H1 (cell line): Measurements from ENCODE around the gene PRELID2. TPM values are rescaled to one million over a fixed set of nuclear protein-coding genes. Genes with fewer than 3 reads are reported as not detected.

Source experiments
- CTCF ChIA-PET: fragments of 300-600 bp; sonication (Branson Sonifier 250); formaldehyde crosslinking; loops from one replicate; lab custom pipeline; 2021; ENCODE audit not compliant: partially characterized antibody; lab: Charles Lee
- POLR2A ChIA-PET: fragments of 300-600 bp; sonication (Branson Sonifier 250); formaldehyde crosslinking; loops from one replicate; lab custom pipeline; 2021; ENCODE audit warnings: inconsistent platforms; ENCODE audit not compliant: partially characterized antibody; lab: Charles Lee
- DNase-seq, 2 experiments: peaks; one replicate each; pipeline versions ENCODE4 v3.0.0 to v3.0.0-alpha.2; 2010 to 2022; ENCODE audit warnings: low spot score in 2 of 2, low read depth in 1 of 2, mixed read lengths in 1 of 2
- FAIRE-seq: peaks from 2 replicates; lab custom pipeline; 2011; peaks lifted over from hg19 to GRCh38; lab: Jason Lieb, UNC
- H2AFZ ChIP-seq: 2 replicates; pipeline ENCODE4 v1.8.1; 2012; ENCODE audit warnings: low read length, inconsistent platforms
- H2AK5ac ChIP-seq: 2 replicates; pipeline ENCODE4 v1.6.1; 2013; ENCODE audit warnings: low read depth, low read length
- H2BK120ac ChIP-seq: replicated peaks from 2 replicates; pipeline ENCODE3; 2013; ENCODE audit warnings: low read depth, low read length, inconsistent platforms
- H2BK12ac ChIP-seq: 2 replicates; pipeline ENCODE4 v1.6.1; 2013; ENCODE audit warnings: low read depth, low read length
- H2BK15ac ChIP-seq: 2 replicates; pipeline ENCODE4 v1.6.1; 2013; ENCODE audit warnings: low read length
- H2BK20ac ChIP-seq: 2 replicates; pipeline ENCODE4 v1.6.1; 2013; ENCODE audit warnings: low read length
- H2BK5ac ChIP-seq: 2 replicates; pipeline ENCODE4 v1.6.1; 2013; ENCODE audit warnings: low read depth, low read length
- H3K14ac ChIP-seq: 2 replicates; pipeline ENCODE4 v1.6.1; 2013; ENCODE audit warnings: inconsistent platforms; ENCODE audit not compliant: insufficient read length
- H3K18ac ChIP-seq: 2 replicates; pipeline ENCODE4 v1.6.1; 2013; ENCODE audit warnings: low read length; ENCODE audit errors: extremely low read depth
- H3K23ac ChIP-seq: 2 replicates; pipeline ENCODE4 v1.6.1; 2013; ENCODE audit warnings: inconsistent platforms; ENCODE audit not compliant: insufficient read length
- H3K23me2 ChIP-seq: 2 replicates; pipeline ENCODE4 v1.6.1; 2013; ENCODE audit warnings: low read depth, low read length
- H3K27ac ChIP-seq: 2 replicates; pipeline ENCODE4 v1.6.1; 2011; ENCODE audit warnings: low read depth, low read length, inconsistent platforms
- H3K27me3 ChIP-seq, 4 experiments: replicated peaks in 1 of 4; 1 replicate in 1 of 4; 2 replicates in 3 of 4; pipeline versions ENCODE4 v1.6.1 to v1.8.1; 2011 to 2013; ENCODE audit warnings: low read length in 3 of 4, mild to moderate bottlenecking in 3 of 4, inconsistent platforms in 2 of 4, mixed read lengths in 2 of 4, moderate library complexity in 1 of 4; ENCODE audit not compliant: control insufficient read depth in 3 of 4, insufficient read depth in 3 of 4; ENCODE audit errors: extremely low read depth in 1 of 4
- H3K36me3 ChIP-seq, 4 experiments: 2 replicates each; pipeline versions ENCODE4 v1.6.1 to v1.8.1; 2011 to 2013; ENCODE audit warnings: mild to moderate bottlenecking in 4 of 4, low read length in 3 of 4, moderate library complexity in 2 of 4, control low read depth in 1 of 4, inconsistent platforms in 1 of 4; ENCODE audit not compliant: insufficient read depth in 4 of 4, control insufficient read depth in 2 of 4
- H3K4ac ChIP-seq: replicated peaks from 2 replicates; pipeline ENCODE3; 2013; ENCODE audit warnings: low read length, low read depth, mixed read lengths, inconsistent platforms; ENCODE audit not compliant: insufficient read length
- H3K4me1 ChIP-seq, 4 experiments: replicated peaks in 1 of 4; 1 replicate in 1 of 4; 2 replicates in 3 of 4; pipeline versions ENCODE4 v1.6.1 to v1.8.1; 2011 to 2013; ENCODE audit warnings: low read length in 3 of 4, inconsistent platforms in 2 of 4, mixed read lengths in 1 of 4; ENCODE audit not compliant: insufficient read depth in 4 of 4, control insufficient read depth in 3 of 4
- H3K4me2 ChIP-seq, 2 experiments: 2 replicates each; pipeline versions ENCODE4 v1.6.1 to v1.8.1; 2011 to 2013; ENCODE audit warnings: low read depth in 2 of 2, low read length in 2 of 2, control low read depth in 1 of 2, inconsistent platforms in 1 of 2, mild to moderate bottlenecking in 1 of 2; ENCODE audit not compliant: insufficient read depth in 1 of 2
- H3K4me3 ChIP-seq, 4 experiments: fragments of 200-600, 300-600 bp in 1 of 4; sonication (generic), shearing (Covaris generic), sonication (Bioruptor Twin) in 1 of 4; 2 replicates each; pipeline versions ENCODE4 v1.5.1 to v1.8.1; 2011 to 2016; ENCODE audit warnings: low read length in 4 of 4, low read depth in 3 of 4, control low read depth in 2 of 4, inconsistent platforms in 2 of 4, mild to moderate bottlenecking in 2 of 4, mixed read lengths in 1 of 4, moderate library complexity in 1 of 4; ENCODE audit not compliant: insufficient read depth in 2 of 4; ENCODE audit errors: extremely low read depth in 1 of 4
- H3K56ac ChIP-seq: replicated peaks from 2 replicates; pipeline ENCODE3; 2013; ENCODE audit warnings: low read depth, mild to moderate bottlenecking, mixed read lengths, low read length, inconsistent platforms; ENCODE audit not compliant: insufficient read length
- H3K79me1 ChIP-seq: 2 replicates; pipeline ENCODE4 v1.6.1; 2013; ENCODE audit warnings: low read depth, low read length, control low read depth
- H3K79me2 ChIP-seq, 2 experiments: 2 replicates each; pipeline versions ENCODE4 v1.6.1 to v1.8.1; 2012 to 2013; ENCODE audit warnings: low read length in 2 of 2, mild to moderate bottlenecking in 2 of 2, inconsistent platforms in 1 of 2; ENCODE audit not compliant: insufficient read depth in 2 of 2, control insufficient read depth in 1 of 2
- H3K9ac ChIP-seq, 4 experiments: replicated peaks in 1 of 4; 1 replicate in 1 of 4; 2 replicates in 3 of 4; pipeline versions ENCODE4 v1.6.1 to v1.8.1; 2011 to 2013; ENCODE audit warnings: low read depth in 3 of 4, low read length in 3 of 4, control low read depth in 2 of 4, mild to moderate bottlenecking in 2 of 4, moderate library complexity in 2 of 4, inconsistent platforms in 1 of 4; ENCODE audit errors: extremely low read depth in 1 of 4
- H3K9me3 ChIP-seq, 2 experiments: 2 replicates each; pipeline versions ENCODE4 v1.6.1 to v1.8.1; 2012 to 2013; ENCODE audit warnings: mild to moderate bottlenecking in 2 of 2, moderate library complexity in 2 of 2, control low read depth in 1 of 2, inconsistent platforms in 1 of 2, low read depth in 1 of 2, low read length in 1 of 2, mixed read lengths in 1 of 2; ENCODE audit not compliant: insufficient read depth in 2 of 2
- H4K20me1 ChIP-seq, 2 experiments: replicated peaks in 1 of 2; 2 replicates each; pipeline versions ENCODE3 to v1.8.1; 2011 to 2013; ENCODE audit warnings: inconsistent platforms in 2 of 2, low read length in 2 of 2, mild to moderate bottlenecking in 1 of 2; ENCODE audit not compliant: insufficient read depth in 2 of 2, control insufficient read depth in 1 of 2
- H4K5ac ChIP-seq: 2 replicates; pipeline ENCODE4 v1.6.1; 2013; ENCODE audit warnings: low read length, low read depth, mixed read lengths, inconsistent platforms; ENCODE audit not compliant: insufficient read length
- H4K8ac ChIP-seq: 2 replicates; pipeline ENCODE4 v1.8.0; 2013; ENCODE audit warnings: mild to moderate bottlenecking, moderate library complexity, low read length, inconsistent platforms; ENCODE audit not compliant: insufficient read depth; ENCODE audit errors: extremely low read depth
- H4K91ac ChIP-seq: replicated peaks from 2 replicates; pipeline ENCODE3; 2013; ENCODE audit warnings: low read length, mixed read lengths, inconsistent platforms; ENCODE audit not compliant: insufficient read length
- ATF3 ChIP-seq: IDR thresholded peaks from 2 replicates; pipeline ENCODE4 v1.6.1; 2011; ENCODE audit warnings: low read depth, mild to moderate bottlenecking, low read length; ENCODE audit not compliant: insufficient read depth
- CBX8 ChIP-seq: fragments of 300-800, 300-1000 bp; sonication (generic); IDR thresholded peaks from 2 replicates; pipeline ENCODE4 v1.7.1; 2016; ENCODE audit warnings: low read depth, low read length, borderline replicate concordance
- EP300 ChIP-seq, 2 experiments: IDR thresholded peaks; 1 replicate in 1 of 2; 2 replicates in 1 of 2; pipeline ENCODE4 v1.6.1; 2011 to 2012; ENCODE audit warnings: low read depth in 2 of 2, low read length in 2 of 2, mild to moderate bottlenecking in 2 of 2, borderline replicate concordance in 1 of 2, inconsistent platforms in 1 of 2, moderate library complexity in 1 of 2
- EZH2 ChIP-seq: fragments of 200-600 bp; sonication (generic); IDR thresholded peaks from 2 replicates; pipeline ENCODE4 v1.7.1; 2012; ENCODE audit warnings: low read depth, mild to moderate bottlenecking, moderate library complexity, low read length, inconsistent platforms; ENCODE audit not compliant: severe bottlenecking
- FOSL1 ChIP-seq: IDR thresholded peaks from 2 replicates; pipeline ENCODE4 v1.6.1; 2011; ENCODE audit warnings: mild to moderate bottlenecking, low read depth, low read length, moderate library complexity; ENCODE audit not compliant: insufficient read depth
- MAX ChIP-seq: IDR thresholded peaks from 2 replicates; pipeline ENCODE4 v1.6.1; 2012; ENCODE audit warnings: inconsistent platforms
- RAD21 ChIP-seq, 2 experiments: IDR thresholded peaks in 1 of 2; conservative IDR thresholded peaks in 1 of 2; 2 replicates each; pipeline ENCODE4 v1.6.1; 2011; ENCODE audit warnings: low read depth in 2 of 2, low read length in 2 of 2, improper control_type of control experiment in 1 of 2, inconsistent platforms in 1 of 2, mild to moderate bottlenecking in 1 of 2, moderate library complexity in 1 of 2
- SIX5 ChIP-seq: IDR thresholded peaks from 2 replicates; pipeline ENCODE4 v1.6.1; 2011; ENCODE audit warnings: mild to moderate bottlenecking, low read depth, low read length
- USF2 ChIP-seq: IDR thresholded peaks from 2 replicates; pipeline ENCODE4 v1.6.1; 2011; ENCODE audit warnings: low read length, improper control_type of control experiment
- WGBS, 2 experiments: shearing (Covaris generic) in 1 of 2; methylation state at CpG; one replicate each; pipeline versions ENCODE4 v1.1.6 to v1.1.7; 2013 to 2015; ENCODE audit warnings: low lambda C conversion rate in 2 of 2, mixed read lengths in 2 of 2, inconsistent platforms in 1 of 2, low coverage in 1 of 2, missing lambda C conversion rate in 1 of 2; ENCODE audit not compliant: insufficient replicate concordance in 2 of 2, insufficient coverage in 1 of 2, insufficient read length in 1 of 2; ENCODE audit errors: extremely low coverage in 1 of 2, missing lambda C conversion rate in 1 of 2; 5-methylcytosine and 5-hydroxymethylcytosine counted together
- polyA plus RNA-seq, 7 experiments: library from polyadenylated mRNA; depleted of rRNA in 3 of 7; stranded (reverse) in 5 of 7; unstranded in 2 of 7; fragments of >200 nt in 5 of 7; fragments of 200-250 nt in 2 of 7; gene quantifications; 1 replicate in 5 of 7; 2 replicates in 1 of 7; 4 replicates in 1 of 7; pipeline versions ENCODE4 v1.2.1 to v1.2.3, GENCODE V29; 2011 to 2013; ENCODE audit warnings: missing spikeins in 2 of 7, mixed read lengths in 2 of 7
- total RNA-seq: library from RNA; stranded (reverse); fragmentation: NEBNext Ultra II Directional; extraction: Animal tissue kit (Norgen Biotek cat#: 25700); gene quantifications from 2 replicates; pipeline ENCODE4 v1.2.1, GENCODE V29; 2021

The PRELID2 gene
- total and polyA plus RNA-seq, 2 of the 8 experiments (the other 6 are each of a cell fraction or from before 2014, with no cell fraction given) = 2.2 to 7.8 TPM

- no peak for DNase-seq
- CTCF ChIA-PET = interaction anchor here (0.6 to 1.5 kb wide), 4 partner anchors 17 to 304 kb away, joined by 3 to 4 read pairs (median 3); no protein-coding TSS in a partner anchor
Observed at GRCh38 chr5:145777445-145778063, 57.6 kb downstream of the PRELID2 start.

More at GRCh38 chr5:145777445-145778063, 57.6 kb downstream of the PRELID2 start:
- no peak overlapping the region for H2BK5ac ChIP-seq
- H3K18ac ChIP-seq = no peak overlapping the region
- H3K4me3 ChIP-seq = no peak overlapping the region
- H3K27me3 ChIP-seq = no peaks in the 10 kb centered on the region
- H2AK5ac ChIP-seq = no peak overlapping the region
- H3K14ac ChIP-seq = no peak overlapping the region
- H3K79me2 ChIP-seq = no peaks in the 10 kb centered on the region
- H4K91ac ChIP-seq = no peak overlapping the region
- POLR2A ChIA-PET = interaction anchor here (1.4 kb wide), 1 partner anchor 9 kb away, joined by 4 read pairs; no protein-coding TSS in a partner anchor
- no peak overlapping the region for H2BK120ac ChIP-seq
- no peaks in the 10 kb centered on the region for H3K23me2 ChIP-seq
- H3K9me3 ChIP-seq = peaks cover 4 to 9% of the 10 kb centered on the region in 2 experiments; a peak in 1 of 4 replicates
- WGBS, 2 experiments = 92% methylated on average over 11 of the region's 11 CpGs; no CpG with 5 or more reads in 1 of the 2 experiments
- no peaks in the 10 kb centered on the region for H3K79me1 ChIP-seq
- no peak for FAIRE-seq
- TF ChIP-seq ATF3 = no peak
- no peak for TF ChIP-seq FOSL1
- no peak for TF ChIP-seq MAX
- TF ChIP-seq USF2 = no peak
- TF ChIP-seq EP300 (IDR thresholded peaks at IDR 0.05; ENCODE audit: borderline replicate concordance in 1 of 2, low read depth in 2 of 2, low read length in 2 of 2) = no peak
- TF ChIP-seq EZH2 = no peak
- TF ChIP-seq CBX8 = no peak
- TF ChIP-seq SIX5 = no peak
- no peak for TF ChIP-seq RAD21 (IDR thresholded peaks at IDR 0.05 in 1 of 2, conservative IDR thresholded peaks at IDR 0.05 in 1 of 2; ENCODE audit: low read depth in 2 of 2, low read length in 2 of 2)
- no peaks in the 10 kb centered on the region for H3K36me3 ChIP-seq
- no peak overlapping the region for H3K4ac ChIP-seq
- H2BK20ac ChIP-seq = no peak overlapping the region
- H4K8ac ChIP-seq = no peak overlapping the region
- H2BK12ac ChIP-seq = no peak overlapping the region
- H2AFZ ChIP-seq = no peak overlapping the region
- no peak overlapping the region for H2BK15ac ChIP-seq
- peaks cover 0 to 2% (median 0%) of the 10 kb centered on the region in 4 experiments; a peak in 2 of 7 replicates for H3K4me1 ChIP-seq
- H3K9ac ChIP-seq = no peak overlapping the region
- no peak overlapping the region for H3K27ac ChIP-seq
- no peaks in the 10 kb centered on the region for H4K20me1 ChIP-seq
- no peak overlapping the region for H3K23ac ChIP-seq
- H3K4me2 ChIP-seq = no peak overlapping the region
- H3K56ac ChIP-seq = no peak overlapping the region
- H4K5ac ChIP-seq = no peak overlapping the region
